KG1 (cell line): Measurements from ENCODE around the gene SRSF7.
"Not testable (repeated sequence)": the region's sequence is repeated elsewhere in the genome, so short reads cannot be mapped to it uniquely, and the experiment has no call there.

Experiments
- DNase-seq: peaks from one replicate; lab custom pipeline; 2025; lab: John Stamatoyannopoulos, UW

The SRSF7 gene

GRCh38 chr2:38731684-38732221, 19.4 kb downstream of the SRSF7 start:
- DNase-seq, result no peak

GRCh38 chr2:38731090-38731489, 20.1 kb downstream of the SRSF7 start:
- DNase-seq, result no peak

- DNase-seq, result no peak
These were observed 22.5 kb downstream of the SRSF7 start for GRCh38 chr2:38728694-38729093.

- no peak for DNase-seq
These were observed 23.5 kb downstream of the SRSF7 start for GRCh38 chr2:38727661-38728060.

GRCh38 chr2:38723173-38723572, 28.0 kb downstream of the SRSF7 start:
- DNase-seq, result no peak

GRCh38 chr2:38722271-38723061, 28.7 kb downstream of the SRSF7 start:
- DNase-seq, result no peak

- DNase-seq, result no peak
These were observed 30.4 kb downstream of the SRSF7 start for GRCh38 chr2:38720613-38721241.

- DNase-seq, result no peak
These were observed 31.5 kb downstream of the SRSF7 start for GRCh38 chr2:38719706-38720105.

- DNase-seq, result no peak
These were observed 32.6 kb downstream of the SRSF7 start for GRCh38 chr2:38718601-38719000.

GRCh38 chr2:38716185-38716584, 35.0 kb downstream of the SRSF7 start:
- DNase-seq, result no peak

- DNase-seq, result not testable (repeated sequence)
These were observed 36.2 kb downstream of the SRSF7 start for GRCh38 chr2:38714941-38715340.

GRCh38 chr2:38713338-38713737, 37.8 kb downstream of the SRSF7 start:
- DNase-seq, result no peak

- no peak for DNase-seq
These were observed 38.3 kb downstream of the SRSF7 start for GRCh38 chr2:38712871-38713270.

GRCh38 chr2:38712413-38712812, 38.7 kb downstream of the SRSF7 start:
- DNase-seq, result no peak

- no peak for DNase-seq
These were observed 39.6 kb downstream of the SRSF7 start for GRCh38 chr2:38711558-38711957.

- no peak for DNase-seq
These were observed 41.5 kb downstream of the SRSF7 start for GRCh38 chr2:38709567-38710194.

GRCh38 chr2:38708900-38709566, 42.1 kb downstream of the SRSF7 start:
- DNase-seq, result no peak

- DNase-seq, result not testable (repeated sequence)
These were observed 42.7 kb downstream of the SRSF7 start for GRCh38 chr2:38708491-38708890.

- no peak for DNase-seq
These were observed 44.3 kb downstream of the SRSF7 start for GRCh38 chr2:38706846-38707345.

GRCh38 chr2:38704664-38705063, 46.5 kb downstream of the SRSF7 start:
- DNase-seq, result no peak

- DNase-seq, result not testable (repeated sequence)
These were observed 47.8 kb downstream of the SRSF7 start for GRCh38 chr2:38703336-38703735.

GRCh38 chr2:38702413-38702812, 48.7 kb downstream of the SRSF7 start:
- DNase-seq, result no peak
